Smooth muscle cell (in vitro differentiated cells): ENCODE data around the gene MFRP. TPM values are rescaled to one million over a fixed set of nuclear protein-coding genes. Genes with fewer than 3 reads are reported as not detected.

Experiments
- DNase-seq: peaks from one replicate; lab custom pipeline; 2025; ENCODE audit not compliant: unreplicated experiment; lab: John Stamatoyannopoulos, UW
- H2AFZ ChIP-seq: fragments of 200-600 bp; sonication (generic); 2 replicates; pipeline ENCODE4 v1.6.0; 2016; ENCODE audit warnings: antibody characterized with exemption, low read depth, mild to moderate bottlenecking
- H3F3A ChIP-seq: fragments of 200-600 bp; sonication (generic); 2 replicates; pipeline ENCODE4 v1.6.0; 2017; ENCODE audit warnings: antibody characterized with exemption, low read depth
- H3K27ac ChIP-seq: fragments of 200-600 bp; sonication (generic); 2 replicates; pipeline ENCODE4 v1.5.1; 2016; ENCODE audit warnings: low read depth, mild to moderate bottlenecking
- H3K27me3 ChIP-seq: fragments of 200-600 bp; sonication (generic); 2 replicates; pipeline ENCODE4 v1.6.1; 2016; ENCODE audit warnings: low read depth, mild to moderate bottlenecking
- H3K36me3 ChIP-seq: fragments of 200-600 bp; sonication (generic); 2 replicates; pipeline ENCODE4 v1.5.1; 2016; ENCODE audit warnings: low read depth
- H3K4me1 ChIP-seq: fragments of 200-600 bp; sonication (generic); 2 replicates; pipeline ENCODE4 v1.5.1; 2016; ENCODE audit warnings: low read depth
- H3K4me2 ChIP-seq: fragments of 200-600 bp; sonication (generic); 2 replicates; pipeline ENCODE4 v1.6.0; 2016; ENCODE audit warnings: mild to moderate bottlenecking
- H3K4me3 ChIP-seq: fragments of 200-600 bp; sonication (generic); 2 replicates; pipeline ENCODE4 v1.5.1; 2016; ENCODE audit warnings: mild to moderate bottlenecking
- H3K79me2 ChIP-seq: fragments of 200-600 bp; sonication (generic); 2 replicates; pipeline ENCODE4 v1.6.0; 2016; ENCODE audit warnings: low read depth, mild to moderate bottlenecking
- H3K9ac ChIP-seq: fragments of 200-600 bp; sonication (generic); 2 replicates; pipeline ENCODE4 v1.6.0; 2016; ENCODE audit warnings: low read depth
- H3K9me3 ChIP-seq: fragments of 200-600 bp; sonication (generic); replicated peaks from 2 replicates; pipeline ENCODE4 v1.5.1; 2016; ENCODE audit warnings: low read depth
- H4K20me1 ChIP-seq: fragments of 200-600 bp; sonication (generic); 2 replicates; pipeline ENCODE4 v1.6.0; 2016; ENCODE audit warnings: low read depth
- CTCF ChIP-seq: fragments of 200-600 bp; sonication (generic); IDR thresholded peaks from 2 replicates; pipeline ENCODE4 v1.5.1; 2017; ENCODE audit warnings: borderline replicate concordance, mild to moderate bottlenecking, antibody characterized with exemption; ENCODE audit not compliant: insufficient read depth, poor library complexity, severe bottlenecking
- WGBS: methylation state at CpG from one replicate; pipeline ENCODE4 v1.1.7; 2016; ENCODE audit warnings: low lambda C conversion rate; 5-methylcytosine and 5-hydroxymethylcytosine counted together
- polyA plus RNA-seq: library from polyadenylated mRNA; unstranded; fragments of >200 nt; fragmentation: Nextera tagmentation; extraction: Ambion mirVana; gene quantifications from 2 replicates; pipeline ENCODE4 v1.2.1, GENCODE V29; 2016
- total RNA-seq: library from RNA; depleted of rRNA; stranded (reverse); fragments of >200 nt; gene quantifications from 2 replicates; pipeline ENCODE4 v1.2.3, GENCODE V29; 2014

The MFRP gene
- total and polyA plus RNA-seq, 2 experiments from 2014 or later = not detected

- Histone ChIP-seq H2AFZ (no peak overlapping the region), H3K36me3 (no peaks in the 10 kb centered on the region), H3K27me3 (no peaks in the 10 kb centered on the region), H3K79me2 (no peaks in the 10 kb centered on the region), H3F3A (no peaks in the 10 kb centered on the region), H4K20me1 (no peaks in the 10 kb centered on the region), H3K9me3 (no peaks in the 10 kb centered on the region), H3K27ac (no peak overlapping the region), H3K9ac (no peak overlapping the region), H3K4me3 (no peak overlapping the region), H3K4me1 (peaks cover 39% of the 10 kb centered on the region), H3K4me2 (no peak overlapping the region)
- TF ChIP-seq CTCF = no peak
- WGBS = 92% methylated on average over 23 of the region's 23 CpGs
- DNase-seq = no peak
Observed at GRCh38 chr11:119373059-119373920, 26.8 kb upstream of the MFRP start.

DNA sequence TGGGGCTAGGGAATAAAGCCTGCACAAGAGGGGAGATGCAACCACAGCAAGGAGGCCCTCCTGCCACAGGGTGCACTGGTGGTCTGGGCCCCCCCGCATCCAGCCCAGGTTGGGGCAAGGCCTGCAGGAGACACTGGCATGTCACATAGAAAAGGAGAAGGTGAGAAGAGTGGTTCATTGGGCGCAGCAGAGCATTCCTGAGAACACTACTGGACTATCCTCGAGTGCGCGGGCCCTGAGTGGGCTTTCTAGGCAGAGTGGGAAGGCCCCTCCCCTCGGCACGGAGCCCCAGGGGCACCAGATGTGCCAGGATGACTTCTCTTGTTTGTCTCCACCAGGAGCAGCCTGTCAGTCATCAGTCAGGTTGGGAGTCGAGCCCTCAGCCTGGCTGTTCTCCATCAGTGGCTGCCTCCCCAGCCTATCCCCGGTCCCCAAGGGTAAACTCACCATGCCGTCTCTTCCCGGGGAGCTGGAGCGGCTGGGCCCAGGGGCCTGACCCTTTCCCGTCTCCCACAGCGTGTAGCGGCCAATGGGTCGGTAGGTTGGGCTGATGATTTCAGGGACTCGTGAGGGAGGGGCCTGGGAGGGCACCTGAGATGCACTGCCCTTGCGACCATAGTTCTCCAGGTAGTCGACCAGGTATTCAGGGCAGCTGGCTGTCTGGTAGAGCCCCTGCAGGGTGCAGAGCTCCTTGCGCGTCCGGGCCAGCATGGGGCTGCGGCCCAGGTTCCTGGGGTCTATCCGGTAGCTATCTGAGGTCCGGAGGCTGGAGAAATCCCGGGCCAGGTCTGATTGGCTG lies 26.0 kb upstream of the MFRP start:
- WGBS = 95% methylated on average over 26 of the region's 26 CpGs
- TF ChIP-seq CTCF = no peak
- DNase-seq = no peak
- Histone ChIP-seq H3K36me3 (no peaks in the 10 kb centered on the region), H3K4me2 (no peak overlapping the region), H3K4me3 (no peak overlapping the region), H3K27ac (no peak overlapping the region), H3K9ac (no peak overlapping the region), H3K79me2 (no peaks in the 10 kb centered on the region), H3F3A (no peaks in the 10 kb centered on the region), H4K20me1 (no peaks in the 10 kb centered on the region), H3K4me1 (peaks cover 35% of the 10 kb centered on the region), H2AFZ (no peak overlapping the region), H3K27me3 (no peaks in the 10 kb centered on the region), H3K9me3 (no peaks in the 10 kb centered on the region)

DNA sequence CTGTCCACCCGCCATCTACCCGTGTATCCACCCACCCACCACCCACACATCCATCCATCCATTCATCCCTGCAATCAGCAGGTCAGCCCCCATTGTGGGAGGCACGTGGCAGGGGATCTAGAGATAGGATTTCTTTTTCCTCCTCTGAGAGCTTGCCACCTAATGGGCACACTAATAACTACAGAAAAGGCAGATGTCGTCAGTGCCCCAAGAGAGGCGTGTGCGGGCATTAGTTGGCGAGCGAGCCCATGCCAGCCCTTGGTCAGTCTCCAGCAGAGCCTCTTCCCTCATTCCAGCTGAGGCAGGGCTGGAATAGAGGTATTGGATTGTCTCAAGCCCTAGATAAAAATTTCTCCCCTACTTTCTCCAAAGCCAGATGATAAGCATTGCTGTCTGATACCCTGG lies 25.3 kb upstream of the MFRP start:
- Histone ChIP-seq H3K36me3 (no peaks in the 10 kb centered on the region), H2AFZ (no peak overlapping the region), H3K9ac (no peak overlapping the region), H3K9me3 (no peaks in the 10 kb centered on the region), H3K4me2 (no peak overlapping the region), H3K27ac (no peak overlapping the region), H3K4me1 (peaks cover 32% of the 10 kb centered on the region), H4K20me1 (no peaks in the 10 kb centered on the region), H3K27me3 (no peaks in the 10 kb centered on the region), H3F3A (no peaks in the 10 kb centered on the region), H3K4me3 (no peak overlapping the region), H3K79me2 (no peaks in the 10 kb centered on the region)
- no peak for DNase-seq
- no peak for TF ChIP-seq CTCF
- WGBS = 82% methylated on average over 8 of the region's 8 CpGs
